Astrocyte of the spinal cord (primary cell): ENCODE results near the gene MDP1.
A peak's percentile ranks its signal among the peaks of the same experiment; 100 is the strongest.
"Not testable (repeated sequence)": the region's sequence is repeated elsewhere in the genome, so short reads cannot be mapped to it uniquely, and the experiment has no call there.

ENCODE experiments used
- DNase-seq: peaks from one replicate; pipeline ENCODE4 v3.0.0; 2011; ENCODE audit warnings: low read depth, low spot score
- H3K4me3 ChIP-seq: 2 replicates; pipeline ENCODE4 v1.5.1; 2011; ENCODE audit warnings: low read depth, mild to moderate bottlenecking, low read length, moderate library complexity
- CTCF ChIP-seq: IDR thresholded peaks from 2 replicates; pipeline ENCODE4 v1.5.1; 2012; ENCODE audit warnings: low read depth, mild to moderate bottlenecking, low read length, inconsistent platforms
- in situ Hi-C: cut with HindIII; loops from 2 replicates; pipeline ENCODE4 v1.10.0; 2017; ENCODE audit warnings: low sequenced_read_pairs

Gene MDP1

GRCh38 chr14:24231263-24232120 lies 15.6 kb upstream of the MDP1 start:
- DNase-seq: no peak
- peak overlapping the region; percentile 81 for H3K4me3 ChIP-seq
- TF ChIP-seq CTCF: no peak
- in situ Hi-C loops: no loop called here

DNA sequence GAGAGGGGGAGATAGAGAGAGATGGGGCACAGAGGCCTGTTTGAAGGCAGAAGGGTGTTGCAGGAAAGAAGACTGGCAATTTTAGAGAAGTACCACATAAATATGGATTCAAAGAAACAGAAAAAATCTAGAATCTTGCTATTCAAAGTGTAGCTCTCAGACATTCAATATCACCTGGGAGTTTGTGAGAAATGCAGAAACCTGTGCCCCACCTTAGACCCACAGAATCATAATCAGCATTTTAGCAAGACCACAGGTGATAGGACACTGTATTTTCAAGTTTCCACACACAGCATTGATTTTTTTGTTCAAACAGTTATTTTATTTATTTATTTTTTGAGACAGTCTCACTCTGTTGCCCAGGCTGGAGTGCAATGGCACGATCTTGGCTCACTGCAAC lies 13.0 kb upstream of the MDP1 start:
- no peak for DNase-seq
- TF ChIP-seq CTCF: no peak
- no peak overlapping the region for H3K4me3 ChIP-seq
- in situ Hi-C loops: no loop called here

DNA sequence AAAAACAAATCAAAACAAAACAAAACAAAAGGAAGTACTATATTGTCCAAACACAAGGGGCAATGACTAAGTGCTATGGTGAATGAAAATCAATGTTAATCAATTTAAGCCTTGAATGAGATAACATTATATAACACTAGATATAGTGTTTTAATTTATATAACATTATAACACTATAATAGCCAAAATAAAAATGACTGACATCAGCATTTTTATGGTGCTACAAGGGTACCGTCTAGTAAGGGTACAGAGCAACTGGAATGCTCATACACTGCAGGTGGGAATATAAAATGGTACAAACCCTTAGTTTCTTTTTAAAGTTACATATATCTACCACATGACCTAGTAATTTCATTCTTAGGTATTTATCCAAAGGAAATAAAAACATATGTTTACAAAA lies 10.6 kb upstream of the MDP1 start:
- H3K4me3 ChIP-seq: no peak overlapping the region
- no peak for TF ChIP-seq CTCF
- in situ Hi-C loops: no loop called here

DNA sequence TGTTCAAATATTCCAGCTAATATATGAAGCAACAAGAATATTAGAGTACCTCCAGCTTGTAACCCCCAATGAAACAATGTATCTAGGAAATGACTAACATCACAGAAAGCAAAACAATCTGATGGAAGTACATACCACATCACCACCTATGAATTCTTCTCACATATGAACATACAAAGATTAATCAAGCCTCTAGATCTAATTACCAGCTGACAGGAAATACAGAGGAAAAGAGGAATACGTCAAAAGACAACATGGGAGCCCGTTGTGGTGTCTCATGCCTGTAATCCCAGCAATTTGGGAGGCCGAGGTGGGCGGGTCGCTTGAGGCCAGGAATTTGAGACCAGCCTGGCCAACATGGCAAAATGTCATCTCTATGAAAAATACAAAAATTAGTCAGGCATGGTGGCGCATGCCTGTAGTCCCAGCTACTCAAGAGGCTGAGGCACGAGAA lies 8.8 kb upstream of the MDP1 start:
- DNase-seq: peak; percentile 78
- in situ Hi-C loops: no loop called here
- no peak for TF ChIP-seq CTCF
- no peak overlapping the region for H3K4me3 ChIP-seq

More for the DNA sequence above, 10.6 kb upstream of the MDP1 start:
- no peak for DNase-seq

GRCh38 chr14:24222987-24223386 lies 7.1 kb upstream of the MDP1 start:
- in situ Hi-C loops, DNase-seq, H3K4me3 ChIP-seq: not testable (repeated sequence)

- H3K4me3 ChIP-seq: no peak overlapping the region
- in situ Hi-C loops: no loop called here
- no peak for DNase-seq
- no peak for TF ChIP-seq CTCF
These were observed 3.7 kb upstream of the MDP1 start for GRCh38 chr14:24219521-24219920.

DNA sequence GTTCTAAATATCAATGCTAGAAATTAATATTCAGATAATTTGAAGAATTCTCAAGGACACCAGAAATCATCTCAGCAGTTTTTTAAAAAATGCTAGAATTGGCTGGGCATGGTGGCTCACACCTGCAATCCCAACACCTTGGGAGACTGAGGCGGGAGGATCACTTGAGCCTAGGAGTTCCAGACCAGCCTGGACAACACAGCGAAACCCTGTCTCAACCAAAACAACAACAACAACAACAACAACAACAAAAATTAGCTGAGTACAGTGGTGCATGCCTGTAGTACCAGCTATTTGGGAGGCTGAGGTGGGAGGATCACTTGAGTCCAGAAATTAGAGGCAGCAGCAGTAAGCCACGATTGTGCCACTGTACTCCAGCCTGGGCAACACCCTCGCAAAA lies 3.2 kb upstream of the MDP1 start:
- no peak for DNase-seq
- no peak overlapping the region for H3K4me3 ChIP-seq
- no peak for TF ChIP-seq CTCF
- in situ Hi-C loops: no loop called here

DNA sequence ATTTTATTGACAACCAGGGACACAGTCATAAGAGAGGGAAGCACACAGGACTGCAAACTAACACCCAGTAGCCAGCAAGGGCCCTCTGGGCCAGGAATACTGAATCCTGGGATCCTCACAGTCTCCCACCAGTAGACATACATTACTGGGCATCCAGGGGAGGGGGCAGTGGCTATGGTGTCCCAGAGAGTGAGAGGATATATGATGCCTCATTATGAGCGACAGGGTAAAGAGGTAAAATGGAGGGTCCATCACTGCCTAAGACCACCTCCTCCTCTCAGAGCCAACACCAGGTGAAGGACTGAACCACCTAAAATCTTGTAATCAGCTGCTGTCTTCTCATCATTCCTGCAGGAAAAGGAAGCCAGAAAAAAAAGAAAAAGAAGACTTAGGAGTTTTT lies 1.0 kb upstream of the MDP1 start:
- in situ Hi-C loops, DNase-seq, H3K4me3 ChIP-seq: not testable (repeated sequence)
